HL-60/S4 treated with retinoic acid at 250 ng/mL for 4 days and 3 days (cell line): ENCODE data around the gene SCAF11.

Experiments
- in situ Hi-C: fragments of 300-500 bp; cut with MboI; formaldehyde crosslinking; loops from 2 replicates; pipeline ENCODE4 v1.7.0; 2022; ENCODE audit warnings: low sequenced_read_pairs

Gene SCAF11

GRCh38 chr12:45986641-45987339, 3.6 kb downstream of the SCAF11 start:
- in situ Hi-C loops: no loop called here

GRCh38 chr12:45981075-45981837, 9.1 kb downstream of the SCAF11 start:
- in situ Hi-C loops: no loop called here

GRCh38 chr12:45980540-45980939, 9.8 kb downstream of the SCAF11 start:
- in situ Hi-C loops: no loop called here

DNA sequence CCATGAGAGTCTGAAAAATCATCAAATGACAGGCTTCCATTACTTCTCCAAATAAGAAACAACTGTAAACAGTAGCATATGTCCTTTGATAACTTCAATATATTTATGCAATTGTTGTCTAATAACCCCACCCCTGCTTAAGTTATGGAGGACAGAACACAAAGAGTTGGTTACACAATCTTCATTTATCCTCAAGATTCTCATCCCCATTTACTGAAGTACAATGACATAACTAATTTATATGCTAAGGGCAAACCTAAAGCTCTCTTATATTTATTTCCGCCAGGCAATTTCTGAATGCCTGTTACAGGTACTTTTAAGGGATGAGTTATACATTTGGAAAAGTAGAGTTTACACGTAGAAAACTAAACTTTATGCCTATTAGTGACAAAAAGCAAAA, 12.3 kb downstream of the SCAF11 start:
- in situ Hi-C loops: no loop called here

- in situ Hi-C loops: no loop called here
These were observed 12.8 kb downstream of the SCAF11 start for GRCh38 chr12:45977620-45978019.

DNA sequence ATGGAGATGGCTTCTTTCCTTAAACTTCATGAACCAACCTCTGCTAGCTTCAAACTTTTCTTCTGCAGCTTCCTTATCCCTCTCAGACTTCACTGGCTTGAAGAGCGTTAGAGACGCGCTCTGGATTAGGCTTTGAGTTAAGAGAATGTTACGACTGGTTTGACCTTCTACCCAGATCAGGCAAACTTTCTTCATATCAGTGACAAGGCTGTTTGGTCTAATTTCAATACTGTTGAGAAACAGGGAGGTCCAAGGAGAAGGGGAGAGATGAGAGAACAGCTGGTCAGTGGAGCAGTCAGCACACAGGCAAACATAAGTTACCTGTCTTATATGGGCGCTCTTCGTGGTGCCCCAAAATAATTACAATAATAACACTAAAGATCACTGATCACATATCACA, 14.9 kb downstream of the SCAF11 start:
- in situ Hi-C loops: no loop called here

DNA sequence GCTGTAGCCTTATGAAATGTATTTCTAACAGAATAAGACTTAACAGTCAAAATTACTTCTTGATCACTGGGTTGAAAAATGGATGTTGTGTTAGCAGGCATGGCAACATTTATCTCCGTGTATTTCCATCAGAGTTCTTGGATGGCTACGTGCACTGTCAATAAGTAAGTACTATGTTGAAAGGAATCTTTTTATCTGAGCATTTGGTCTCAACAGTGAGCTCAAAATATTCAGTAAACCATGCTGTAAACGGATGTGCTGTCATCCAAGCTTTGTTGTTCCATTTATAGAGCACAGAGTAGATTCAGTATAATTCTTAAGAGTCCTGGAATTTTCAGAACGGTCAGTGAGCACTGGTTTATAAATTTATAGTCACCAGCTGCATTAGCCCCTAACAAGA, 15.5 kb downstream of the SCAF11 start:
- in situ Hi-C loops: no loop called here

DNA sequence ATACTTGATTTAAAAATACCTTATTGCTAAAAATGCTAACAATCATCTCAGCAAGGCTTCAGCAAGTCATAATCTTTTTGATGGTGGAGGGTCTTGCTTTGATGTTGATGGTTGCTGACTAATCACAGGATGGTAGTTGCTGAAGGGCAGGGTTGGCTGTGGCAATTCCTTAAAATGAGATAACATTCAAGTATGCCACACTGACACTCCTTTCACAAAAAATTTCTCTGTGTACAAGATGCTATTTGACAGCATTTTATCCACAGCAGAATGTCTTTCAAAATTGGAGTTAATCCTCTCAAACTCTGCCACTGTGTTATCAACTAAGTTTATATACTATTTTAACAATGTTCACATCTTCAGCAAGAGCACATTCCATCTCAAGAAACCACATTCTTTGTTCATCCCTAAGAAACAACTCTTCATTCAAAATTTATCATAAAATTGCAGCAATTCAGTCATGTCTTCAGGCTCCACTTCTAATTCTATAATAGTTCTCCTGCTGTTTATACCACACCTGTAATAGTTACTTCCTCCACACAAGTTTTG, 16.1 kb downstream of the SCAF11 start:
- in situ Hi-C loops: no loop called here

- in situ Hi-C loops: no loop called here
These were observed 16.8 kb downstream of the SCAF11 start for GRCh38 chr12:45973526-45973925.

GRCh38 chr12:45970391-45970790, 20.0 kb downstream of the SCAF11 start:
- in situ Hi-C loops: no loop called here

DNA sequence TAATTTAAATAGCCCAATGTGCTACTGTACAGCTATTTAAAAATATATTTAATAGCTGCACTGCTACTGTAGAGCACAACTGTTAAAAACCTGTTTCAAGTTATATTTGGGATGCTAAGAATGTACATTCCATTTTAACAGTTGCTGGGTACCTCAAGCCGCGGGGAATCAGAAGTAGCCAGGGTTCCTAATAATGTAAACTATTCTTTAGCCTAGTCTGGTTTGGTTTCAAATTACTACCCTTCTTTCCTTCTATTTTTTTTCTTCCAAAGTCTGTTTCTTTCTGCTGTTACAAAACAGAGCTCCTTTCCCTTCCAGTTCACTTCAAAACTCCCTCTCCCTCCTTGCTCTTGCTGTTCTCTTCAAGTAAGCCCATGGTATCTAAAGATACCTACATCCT, 21.3 kb downstream of the SCAF11 start:
- in situ Hi-C loops: no loop called here

DNA sequence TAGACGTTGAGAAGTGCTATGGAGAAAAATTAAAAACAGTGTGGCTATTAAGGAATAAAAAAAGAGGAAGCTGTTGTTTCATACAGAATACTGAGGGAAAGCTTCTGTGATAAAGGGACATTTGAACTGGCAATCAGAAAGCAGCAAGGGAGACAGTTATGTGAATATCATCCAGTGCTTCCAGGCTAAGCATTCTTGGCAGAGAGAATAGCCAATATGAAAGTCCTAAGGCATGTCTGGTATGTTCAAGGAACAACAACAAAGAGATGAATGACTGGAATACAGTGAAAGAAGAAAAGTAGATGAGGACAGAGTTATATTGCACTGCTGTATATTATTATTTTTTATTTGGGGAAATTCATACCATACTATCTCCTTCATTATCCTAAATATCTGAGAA, 23.9 kb downstream of the SCAF11 start:
- in situ Hi-C loops: no loop called here

- in situ Hi-C loops: no loop called here
These were observed 27.6 kb downstream of the SCAF11 start for GRCh38 chr12:45962553-45963325.

DNA sequence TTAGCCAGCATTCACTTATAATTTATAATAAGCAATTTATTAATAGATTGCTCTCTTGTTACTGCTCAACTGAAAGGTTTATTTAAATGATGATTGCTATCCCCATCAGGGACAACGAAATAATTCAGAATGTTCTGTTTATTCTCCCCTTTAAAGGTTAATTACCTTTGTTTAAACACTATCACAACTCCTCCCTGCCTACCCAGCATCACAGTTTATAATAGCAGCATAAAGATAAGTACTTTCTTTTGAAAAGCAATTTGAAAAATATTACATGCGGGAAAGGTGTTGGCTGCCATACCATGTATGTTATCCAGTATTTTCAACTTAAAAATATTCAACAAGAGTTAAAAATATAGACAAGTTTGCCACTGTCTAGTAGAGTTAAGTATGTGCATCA, 30.6 kb downstream of the SCAF11 start:
- in situ Hi-C loops: no loop called here

GRCh38 chr12:45959025-45959424, 31.3 kb downstream of the SCAF11 start:
- in situ Hi-C loops: no loop called here

DNA sequence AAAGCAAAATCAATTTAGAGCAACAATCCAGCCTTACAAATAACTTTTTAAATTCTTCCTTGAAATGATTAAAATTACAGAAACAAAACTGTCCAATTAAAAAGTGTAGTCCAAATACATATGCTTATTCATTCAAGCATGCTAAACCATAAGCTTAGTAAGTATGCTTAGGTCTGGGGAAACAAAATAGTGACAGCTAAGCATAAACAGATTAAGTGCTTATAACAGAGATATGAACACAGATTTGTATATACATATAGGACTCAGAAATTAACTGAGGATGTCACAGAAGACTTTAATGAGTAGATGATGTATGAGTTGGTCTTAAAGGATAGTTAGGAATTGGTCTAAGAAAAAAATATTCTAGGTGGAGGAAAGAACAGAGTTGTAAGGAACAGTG, 41.8 kb downstream of the SCAF11 start:
- in situ Hi-C loops: no loop called here

DNA sequence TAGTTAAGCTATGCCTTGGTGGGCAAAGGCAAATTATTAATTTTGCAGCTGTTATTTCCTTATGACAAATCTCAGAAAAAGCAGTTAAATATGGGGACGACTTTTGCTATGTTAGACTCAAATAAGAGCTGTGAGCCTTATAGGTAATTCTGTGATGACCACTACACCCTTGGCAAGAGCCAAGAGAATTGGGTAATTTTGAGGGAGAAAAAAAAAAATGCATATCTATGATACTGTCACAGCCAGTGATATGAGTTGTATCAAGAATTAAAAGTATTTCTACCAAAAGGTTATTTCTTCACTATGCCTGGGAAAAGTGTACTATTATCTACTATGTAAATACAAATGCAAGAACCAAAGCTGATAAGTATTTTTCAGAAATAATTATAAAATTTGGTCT, 43.9 kb downstream of the SCAF11 start:
- in situ Hi-C loops: no loop called here

- in situ Hi-C loops: no loop called here
These were observed 45.6 kb downstream of the SCAF11 start for GRCh38 chr12:45944771-45945170.

GRCh38 chr12:45939759-45940158, 50.6 kb downstream of the SCAF11 start:
- in situ Hi-C loops: no loop called here

- in situ Hi-C loops: no loop called here
These were observed 51.8 kb downstream of the SCAF11 start for GRCh38 chr12:45938566-45938965.

DNA sequence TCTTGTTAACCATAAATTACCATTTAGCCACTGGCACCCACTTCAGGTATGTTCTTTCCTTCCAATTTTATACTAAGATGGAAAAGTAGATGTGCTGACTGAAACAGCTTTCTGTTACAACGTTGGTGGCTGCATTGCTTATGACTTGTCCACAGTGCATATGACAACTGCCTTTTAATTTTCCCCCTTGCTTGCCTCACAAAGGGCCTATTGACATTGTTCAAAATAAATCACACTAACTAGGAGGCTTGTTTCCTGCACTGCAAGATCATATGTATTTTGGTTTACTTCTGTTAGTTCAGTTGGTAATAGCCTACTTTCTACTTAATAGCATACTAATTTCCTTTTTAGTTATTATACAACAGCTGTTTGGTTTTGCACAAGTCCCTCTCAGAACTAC, 55.4 kb downstream of the SCAF11 start:
- in situ Hi-C loops: no loop called here

- in situ Hi-C loops: no loop called here
These were observed 56.9 kb downstream of the SCAF11 start for GRCh38 chr12:45933504-45933903.
